Upper lobe of right lung (tissue), 1 donor: ENCODE data around the gene ARPC1A. TPM values are rescaled to one million over a fixed set of nuclear protein-coding genes. Genes with fewer than 3 reads are reported as not detected.
"Not testable (repeated sequence)": the region's sequence is repeated elsewhere in the genome, so short reads cannot be mapped to it uniquely, and the experiment has no call there.

Experiments used
- ATAC-seq: fragments of 200-7000 bp; cut with Tn5 transposase; one replicate; pipeline ENCODE4 v1.9.1; 2020; ENCODE audit warnings: mild to moderate bottlenecking, moderate library complexity
- DNase-seq: peaks from one replicate; pipeline ENCODE4 v3.0.0-alpha.2; 2020
- H3K27ac ChIP-seq: fragments of 200-600 bp; one replicate; pipeline ENCODE4 v1.8.0; 2022
- H3K27me3 ChIP-seq: fragments of 200-600 bp; one replicate; pipeline ENCODE4 v1.8.0; 2022; ENCODE audit warnings: mild to moderate bottlenecking
- H3K36me3 ChIP-seq: fragments of 200-600 bp; one replicate; pipeline ENCODE4 v1.8.0; 2022
- H3K4me1 ChIP-seq: fragments of 200-600 bp; one replicate; pipeline ENCODE4 v1.8.0; 2022
- H3K4me3 ChIP-seq: fragments of 200-600 bp; one replicate; pipeline ENCODE4 v1.8.0; 2022; ENCODE audit warnings: mild to moderate bottlenecking
- H3K9me3 ChIP-seq: fragments of 200-600 bp; one replicate; pipeline ENCODE4 v1.8.0; 2022
- intact Hi-C: fragments of 100-400 bp; cut with DNase I; formaldehyde crosslinking; loops from one replicate; pipeline ENCODE4 v1.11.0; 2022
- total RNA-seq: library from RNA; stranded (reverse); fragmentation: NEBNext Ultra II Directional; extraction: Animal tissue kit (Norgen Biotek cat#: 25700); gene quantifications from one replicate; pipeline ENCODE4 v1.2.1, GENCODE V29; 2021
- TF ChIP-seq, protein P1 (sequence below): fragments of 200-600 bp; IDR thresholded peaks from one replicate; pipeline ENCODE4 v1.8.0; 2022; ENCODE audit warnings: antibody characterized with exemption
- donor health status: DM: no; HTN: yes; CAD: no; lungs with severe emphysema.

Gene ARPC1A
- total RNA-seq, 1 donor from 2014 or later: 137 TPM

DNA sequence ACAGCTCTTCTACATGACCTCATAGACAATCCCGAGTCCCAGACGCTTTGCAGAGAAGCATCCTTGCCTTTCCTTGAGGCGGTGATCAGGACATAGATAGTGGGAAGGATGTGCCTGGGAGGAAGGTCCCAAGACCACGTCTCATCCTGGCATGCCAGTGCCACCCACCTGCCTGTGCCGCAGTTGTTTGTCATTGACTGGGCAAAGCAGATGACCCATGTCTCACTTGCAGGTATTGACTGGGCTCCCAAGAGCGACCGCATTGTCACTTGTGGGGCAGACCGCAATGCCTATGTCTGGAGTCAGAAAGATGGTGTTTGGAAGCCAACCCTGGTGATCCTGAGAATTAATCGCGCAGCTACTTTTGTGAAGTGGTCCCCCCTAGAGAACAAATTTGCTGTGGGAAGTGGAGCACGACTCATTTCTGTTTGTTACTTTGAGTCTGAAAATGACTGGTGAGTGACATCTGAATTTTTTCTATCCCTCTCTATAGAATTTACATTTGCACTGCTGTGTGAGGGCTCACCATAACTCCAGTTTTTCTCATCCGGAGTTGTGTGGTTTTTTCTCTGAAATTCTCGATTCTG is 18.5 kb downstream of the ARPC1A start:
- no peaks in the 10 kb centered on the region for H3K9me3 ChIP-seq
- H3K27me3 ChIP-seq: no peaks in the 10 kb centered on the region
- intact Hi-C loops: no loop called here
- no peaks in the 10 kb centered on the region for H3K4me1 ChIP-seq
- TF ChIP-seq, protein P1, sequence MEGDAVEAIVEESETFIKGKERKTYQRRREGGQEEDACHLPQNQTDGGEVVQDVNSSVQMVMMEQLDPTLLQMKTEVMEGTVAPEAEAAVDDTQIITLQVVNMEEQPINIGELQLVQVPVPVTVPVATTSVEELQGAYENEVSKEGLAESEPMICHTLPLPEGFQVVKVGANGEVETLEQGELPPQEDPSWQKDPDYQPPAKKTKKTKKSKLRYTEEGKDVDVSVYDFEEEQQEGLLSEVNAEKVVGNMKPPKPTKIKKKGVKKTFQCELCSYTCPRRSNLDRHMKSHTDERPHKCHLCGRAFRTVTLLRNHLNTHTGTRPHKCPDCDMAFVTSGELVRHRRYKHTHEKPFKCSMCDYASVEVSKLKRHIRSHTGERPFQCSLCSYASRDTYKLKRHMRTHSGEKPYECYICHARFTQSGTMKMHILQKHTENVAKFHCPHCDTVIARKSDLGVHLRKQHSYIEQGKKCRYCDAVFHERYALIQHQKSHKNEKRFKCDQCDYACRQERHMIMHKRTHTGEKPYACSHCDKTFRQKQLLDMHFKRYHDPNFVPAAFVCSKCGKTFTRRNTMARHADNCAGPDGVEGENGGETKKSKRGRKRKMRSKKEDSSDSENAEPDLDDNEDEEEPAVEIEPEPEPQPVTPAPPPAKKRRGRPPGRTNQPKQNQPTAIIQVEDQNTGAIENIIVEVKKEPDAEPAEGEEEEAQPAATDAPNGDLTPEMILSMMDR: no peak
- ATAC-seq: no peak
- no peak overlapping the region for H3K27ac ChIP-seq
- no peak overlapping the region for H3K4me3 ChIP-seq
- no peak for DNase-seq
- H3K36me3 ChIP-seq: peaks cover 96% of the 10 kb centered on the region

GRCh38 chr7:99350641-99351040 is 24.9 kb downstream of the ARPC1A start:
- H3K36me3 ChIP-seq: peaks cover 97% of the 10 kb centered on the region
- H3K27me3 ChIP-seq, H3K27ac ChIP-seq, H3K4me1 ChIP-seq, H3K4me3 ChIP-seq, H3K9me3 ChIP-seq, intact Hi-C loops, ATAC-seq, DNase-seq: not testable (repeated sequence)

- Histone ChIP-seq H3K27ac (no peak overlapping the region), H3K27me3 (no peaks in the 10 kb centered on the region), H3K4me3 (no peak overlapping the region), H3K36me3 (peaks cover 97% of the 10 kb centered on the region), H3K4me1 (no peaks in the 10 kb centered on the region), H3K9me3 (no peaks in the 10 kb centered on the region)
- intact Hi-C loops: no loop called here
- DNase-seq (no peak), ATAC-seq (no peak)
- TF ChIP-seq, protein P1: no peak
These were observed 26.5 kb downstream of the ARPC1A start for GRCh38 chr7:99352247-99352646.

GRCh38 chr7:99355098-99355497 is 29.4 kb downstream of the ARPC1A start:
- no peaks in the 10 kb centered on the region for H3K4me1 ChIP-seq
- H3K36me3 ChIP-seq: peaks cover 98% of the 10 kb centered on the region
- intact Hi-C loops: no loop called here
- no peaks in the 10 kb centered on the region for H3K9me3 ChIP-seq
- H3K27ac ChIP-seq: no peak overlapping the region
- ATAC-seq (no peak), DNase-seq (no peak)
- no peak overlapping the region for H3K4me3 ChIP-seq
- H3K27me3 ChIP-seq: no peaks in the 10 kb centered on the region
- TF ChIP-seq, protein P1: no peak

- H3K36me3 ChIP-seq: peaks cover 98% of the 10 kb centered on the region
- intact Hi-C loops: no loop called here
- H3K27me3 ChIP-seq: no peaks in the 10 kb centered on the region
- H3K9me3 ChIP-seq: no peaks in the 10 kb centered on the region
- H3K4me1 ChIP-seq: no peaks in the 10 kb centered on the region
- no peak for DNase-seq
- no peak for ATAC-seq
- H3K27ac ChIP-seq: no peak overlapping the region
- no peak overlapping the region for H3K4me3 ChIP-seq
- TF ChIP-seq, protein P1: no peak
These were observed 32.2 kb downstream of the ARPC1A start for GRCh38 chr7:99357701-99358490.

GRCh38 chr7:99358521-99358920 is 32.8 kb downstream of the ARPC1A start:
- H3K4me1 ChIP-seq, intact Hi-C loops, H3K9me3 ChIP-seq, DNase-seq, H3K4me3 ChIP-seq, H3K27ac ChIP-seq, H3K27me3 ChIP-seq, ATAC-seq: not testable (repeated sequence)
- H3K36me3 ChIP-seq: peaks cover 98% of the 10 kb centered on the region
